Bone marrow (tissue), 2 donors: ENCODE results near the gene NRTN.
"Not testable (repeated sequence)": the region's sequence is repeated elsewhere in the genome, so short reads cannot be mapped to it uniquely, and the experiment has no call there.

Experiments
- DNase-seq, 2 donors: peaks; one replicate each; lab custom pipeline; 2025; lab: John Stamatoyannopoulos, UW

The NRTN gene, protein sequence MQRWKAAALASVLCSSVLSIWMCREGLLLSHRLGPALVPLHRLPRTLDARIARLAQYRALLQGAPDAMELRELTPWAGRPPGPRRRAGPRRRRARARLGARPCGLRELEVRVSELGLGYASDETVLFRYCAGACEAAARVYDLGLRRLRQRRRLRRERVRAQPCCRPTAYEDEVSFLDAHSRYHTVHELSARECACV

DNA sequence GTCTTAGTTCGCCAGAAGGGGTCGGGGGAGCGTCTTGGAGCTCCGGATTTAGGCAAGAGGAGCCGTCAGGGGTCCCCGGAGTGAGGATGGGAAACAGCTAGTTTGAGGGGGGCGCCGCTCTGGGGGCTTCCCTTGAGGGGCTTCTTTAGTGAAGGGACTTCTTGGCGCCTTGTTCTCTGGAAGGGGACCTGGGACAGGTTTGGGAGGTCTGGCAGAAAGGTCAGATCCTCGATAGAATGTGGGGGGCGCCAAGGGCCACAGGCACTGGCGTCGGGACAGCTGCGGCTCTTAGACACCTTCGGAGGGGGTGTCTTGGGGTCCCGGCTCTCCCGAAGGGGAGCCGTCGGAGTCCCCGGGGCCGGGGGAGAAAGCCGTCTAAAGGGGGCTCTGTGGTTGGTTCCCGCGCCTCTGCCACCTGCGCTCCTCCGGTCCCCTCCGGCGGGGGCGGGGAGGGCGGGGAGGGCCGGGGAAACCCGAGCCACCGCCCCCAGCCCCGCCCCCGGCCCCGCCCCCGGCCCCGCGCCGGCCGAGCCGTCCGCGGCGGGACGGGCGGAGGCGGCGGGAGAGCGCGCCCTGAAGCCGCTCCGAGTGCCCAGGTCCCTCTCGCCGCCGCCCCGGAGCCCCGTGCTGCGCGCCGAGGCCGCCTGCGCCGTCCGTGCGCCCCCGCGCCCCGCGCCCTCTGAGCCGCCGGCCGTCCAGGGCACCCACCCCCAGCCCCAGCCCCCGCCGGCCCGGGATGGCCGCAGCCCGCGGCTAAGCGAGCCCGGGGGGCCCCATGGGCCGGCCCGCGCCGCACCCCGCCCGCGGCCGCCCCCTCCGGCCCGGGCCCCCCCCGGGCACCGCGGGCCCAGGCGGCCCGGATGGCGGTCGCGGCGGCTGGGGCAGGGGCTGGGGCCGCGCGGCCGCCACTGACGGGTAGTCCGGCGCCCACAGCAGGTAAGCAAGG is at the start of gene NRTN:
Gene NRTN (plus strand): TSS at position 552 of the 946 bp plus-strand sequence. CDS start 19,099 bp downstream, outside the sequence.
- DNase-seq: no peak

DNA sequence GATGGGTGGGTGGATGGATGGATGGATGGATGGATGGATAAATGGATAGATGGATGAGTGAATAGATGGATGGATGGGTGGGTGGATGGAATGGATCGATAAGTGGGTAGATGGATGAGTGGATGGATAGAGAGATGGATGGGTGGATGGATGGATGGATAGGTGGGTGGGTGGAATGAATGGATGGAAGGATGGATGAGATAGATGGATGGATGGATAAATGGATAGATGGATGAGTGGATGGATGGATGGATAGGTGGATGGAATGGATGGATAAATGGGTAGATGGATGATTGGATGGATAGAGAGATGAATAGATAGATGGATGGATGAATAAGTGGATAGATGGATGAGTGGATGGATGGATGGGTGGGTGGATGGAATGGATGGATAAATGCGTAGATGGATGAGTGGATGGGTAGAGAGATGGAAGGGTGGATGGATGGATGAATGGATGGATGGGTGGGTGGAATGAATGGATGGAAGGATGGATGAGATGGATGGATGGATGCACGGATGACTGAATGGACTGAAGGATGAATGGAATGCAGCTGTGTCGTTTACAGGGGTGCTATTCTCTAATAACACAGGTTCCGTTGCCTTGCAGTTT is 42.2 kb upstream of the NRTN start:
- no peak for DNase-seq

DNA sequence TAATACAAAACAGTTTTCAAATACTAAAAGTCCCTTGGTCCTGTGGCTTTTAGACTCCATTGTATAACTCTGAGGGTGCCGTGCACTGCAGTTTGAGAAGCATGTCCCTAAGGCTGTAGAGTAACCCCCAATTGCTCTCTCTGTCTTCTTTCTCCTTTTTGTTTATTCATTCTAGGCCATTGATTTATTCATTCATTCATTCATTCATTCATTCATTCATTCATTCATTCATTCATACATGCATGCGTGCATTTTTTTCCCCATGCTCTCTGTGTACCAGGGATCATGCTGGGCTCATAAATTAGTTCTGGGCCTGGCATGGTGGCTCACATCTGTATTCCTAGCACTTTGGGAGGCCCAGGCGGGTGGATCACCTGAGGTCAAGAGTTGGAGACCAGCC is 39.6 kb upstream of the NRTN start:
- no peak for DNase-seq

DNA sequence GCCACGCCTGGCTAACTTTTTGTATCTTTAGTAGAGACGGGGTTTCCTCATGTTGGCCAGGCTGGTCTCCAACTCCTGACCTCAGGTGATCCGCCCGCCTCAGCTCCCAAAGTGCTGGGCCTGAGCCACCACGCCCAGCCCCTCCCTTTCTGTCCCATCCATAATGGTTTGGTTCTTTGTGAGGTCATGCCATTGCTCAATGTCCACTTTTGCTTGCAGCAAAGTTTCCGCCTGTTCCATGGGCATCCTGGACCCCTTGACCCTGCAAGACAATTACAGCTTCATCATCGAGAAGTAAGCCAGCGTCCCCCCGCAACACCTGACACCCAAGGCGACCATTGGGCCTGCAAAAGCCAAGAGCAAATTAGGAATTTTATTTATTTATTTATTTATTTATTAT is 36.9 kb upstream of the NRTN start:
- no peak for DNase-seq

DNA sequence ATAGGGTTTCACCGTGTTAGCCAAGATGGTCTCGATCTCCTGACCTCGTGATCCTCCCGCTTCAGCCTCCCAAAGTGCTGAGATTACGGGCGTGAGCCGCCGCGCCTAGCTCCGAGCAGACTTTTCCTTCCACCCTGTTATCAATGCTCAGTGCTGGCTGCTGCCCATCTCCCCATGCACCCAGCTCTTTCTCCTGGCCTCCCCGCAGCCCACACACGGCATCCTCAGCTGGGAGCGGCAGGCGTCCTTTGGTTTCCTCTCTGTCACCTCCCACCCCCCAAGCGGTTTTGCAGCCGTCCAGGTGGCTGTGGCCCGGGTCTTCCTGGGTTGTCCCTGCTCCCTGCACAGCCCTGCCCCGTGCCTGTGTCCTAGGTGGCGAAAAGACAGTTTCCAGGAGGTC is 32.5 kb upstream of the NRTN start:
- no peak for DNase-seq

DNA sequence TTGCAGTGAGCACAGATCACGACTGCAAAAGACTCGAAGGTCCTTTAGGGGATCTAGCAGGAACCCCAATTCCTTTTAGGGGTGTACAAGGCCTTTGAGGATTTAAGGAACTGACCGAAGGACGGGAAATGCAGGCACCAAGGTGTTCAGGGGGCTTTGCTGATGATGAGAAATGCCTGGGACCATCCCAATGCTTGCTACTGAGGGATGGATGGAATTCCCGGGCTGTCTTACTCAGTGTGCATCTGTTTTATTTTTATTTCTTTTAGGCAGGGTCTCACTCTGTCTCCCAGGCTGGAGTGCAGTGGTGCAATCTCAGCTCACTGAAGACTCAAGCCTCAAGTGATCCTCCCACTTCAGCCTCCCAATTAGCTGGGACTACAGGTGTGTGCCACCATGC is 31.6 kb upstream of the NRTN start:
- DNase-seq: no peak

DNA sequence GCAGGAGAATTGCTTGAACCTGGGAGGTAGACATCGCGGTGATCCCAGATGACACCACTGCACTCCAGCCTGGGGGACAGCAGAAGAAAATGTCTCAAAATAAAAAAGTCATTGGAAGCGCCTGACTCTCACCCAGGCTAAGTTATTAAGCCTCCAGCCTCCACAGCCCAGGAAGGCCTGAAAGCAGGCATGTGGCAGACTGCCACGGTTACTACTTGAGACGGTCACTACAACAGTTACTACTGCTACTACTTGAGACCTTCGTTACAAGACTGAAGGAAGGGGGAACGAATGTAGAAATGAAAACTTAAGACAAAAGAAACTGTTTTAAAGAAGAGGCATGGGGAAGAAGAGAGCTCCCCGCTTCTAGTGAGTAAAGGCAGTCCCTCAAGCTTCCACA is 29.9 kb upstream of the NRTN start:
- DNase-seq: no peak

DNA sequence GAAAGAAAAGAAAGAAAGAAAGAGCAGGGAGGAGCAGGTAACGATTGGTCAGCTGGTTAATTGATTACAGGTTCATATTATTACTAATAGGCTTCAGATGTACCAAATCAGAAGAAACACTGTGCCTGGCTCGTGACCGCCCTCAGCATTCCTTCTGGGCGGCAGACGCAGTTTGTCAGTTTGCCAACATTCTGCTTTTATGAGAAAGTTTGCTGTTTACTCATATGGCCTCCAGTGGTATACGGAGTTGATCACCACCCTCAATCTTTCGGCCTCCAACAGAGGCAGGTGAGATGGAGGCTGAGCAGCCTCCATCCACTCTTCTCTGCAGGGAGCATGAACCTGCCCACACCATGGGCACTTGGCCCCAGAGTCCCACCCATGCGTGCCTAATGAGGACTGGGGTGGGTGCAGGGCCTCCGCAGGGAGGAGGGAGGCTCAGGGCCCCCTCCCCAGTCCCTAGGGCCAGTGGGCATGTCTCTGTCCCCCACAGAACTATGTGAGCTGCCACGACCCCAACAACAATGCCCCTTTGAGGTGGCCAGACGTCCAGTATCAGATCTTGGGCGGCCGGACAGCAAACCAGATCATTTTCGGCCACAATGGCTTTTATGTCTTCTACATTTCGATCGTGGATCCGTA is 29.1 kb upstream of the NRTN start:
- DNase-seq: no peak

DNA sequence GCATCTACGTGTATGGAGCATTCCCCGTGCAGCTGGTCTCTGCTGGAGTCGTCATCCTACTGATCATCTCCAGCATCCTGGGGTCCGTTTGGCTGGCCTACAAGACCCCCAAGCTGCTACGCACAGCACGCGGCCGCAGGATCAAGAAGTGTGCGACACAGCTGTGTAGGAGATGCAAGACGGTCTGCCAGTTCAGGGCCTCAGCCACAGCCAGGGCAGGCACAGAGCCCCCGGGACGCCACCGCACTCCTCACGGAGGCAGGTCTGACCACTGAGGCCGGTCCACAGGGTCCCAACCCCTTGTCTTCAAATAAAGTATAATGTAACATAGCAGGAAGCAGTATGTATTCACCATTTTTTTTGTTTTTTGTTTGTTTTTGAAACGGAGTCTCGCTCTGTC is 26.5 kb upstream of the NRTN start:
- no peak for DNase-seq

DNA sequence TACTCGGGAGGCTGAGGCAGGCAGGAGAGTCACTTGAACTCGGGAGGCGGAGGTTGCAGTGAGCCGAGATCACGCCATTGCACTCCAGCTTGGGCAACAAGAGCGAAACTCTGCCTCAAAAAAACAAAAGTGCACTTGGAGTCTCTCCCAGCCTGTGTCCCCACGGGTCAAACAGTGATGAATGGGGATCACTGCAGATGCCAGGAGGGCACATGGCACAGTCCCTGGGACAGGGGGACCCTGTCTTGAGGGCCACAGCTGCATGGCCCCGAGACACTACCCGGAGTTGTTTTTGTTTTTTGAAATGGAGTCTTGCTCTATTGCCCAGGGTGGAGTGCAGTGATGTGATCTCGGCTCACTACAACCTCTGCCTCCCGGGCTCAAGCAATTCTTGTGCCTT is 24.0 kb upstream of the NRTN start:
- not testable (repeated sequence) for DNase-seq

DNA sequence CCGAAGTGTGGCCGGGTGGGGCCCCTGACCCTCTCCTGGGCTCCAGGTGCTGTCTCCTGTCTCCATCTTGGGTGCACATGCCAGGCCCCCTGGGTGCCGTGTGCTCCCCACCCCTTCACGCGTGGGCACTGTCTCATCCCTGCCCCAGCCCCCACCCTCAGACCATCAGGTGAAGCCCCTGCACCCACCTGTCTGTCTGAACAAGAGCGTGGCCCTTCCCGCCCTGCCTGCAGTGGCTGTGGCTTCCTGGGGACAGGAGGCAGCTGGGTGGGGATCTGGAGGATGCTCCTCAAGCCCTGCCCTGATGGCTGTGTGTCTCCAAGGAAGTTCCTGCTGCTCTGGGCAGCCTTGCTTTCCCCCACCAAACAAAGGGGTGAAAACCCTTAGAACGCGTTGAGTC is 22.5 kb upstream of the NRTN start:
- no peak for DNase-seq

DNA sequence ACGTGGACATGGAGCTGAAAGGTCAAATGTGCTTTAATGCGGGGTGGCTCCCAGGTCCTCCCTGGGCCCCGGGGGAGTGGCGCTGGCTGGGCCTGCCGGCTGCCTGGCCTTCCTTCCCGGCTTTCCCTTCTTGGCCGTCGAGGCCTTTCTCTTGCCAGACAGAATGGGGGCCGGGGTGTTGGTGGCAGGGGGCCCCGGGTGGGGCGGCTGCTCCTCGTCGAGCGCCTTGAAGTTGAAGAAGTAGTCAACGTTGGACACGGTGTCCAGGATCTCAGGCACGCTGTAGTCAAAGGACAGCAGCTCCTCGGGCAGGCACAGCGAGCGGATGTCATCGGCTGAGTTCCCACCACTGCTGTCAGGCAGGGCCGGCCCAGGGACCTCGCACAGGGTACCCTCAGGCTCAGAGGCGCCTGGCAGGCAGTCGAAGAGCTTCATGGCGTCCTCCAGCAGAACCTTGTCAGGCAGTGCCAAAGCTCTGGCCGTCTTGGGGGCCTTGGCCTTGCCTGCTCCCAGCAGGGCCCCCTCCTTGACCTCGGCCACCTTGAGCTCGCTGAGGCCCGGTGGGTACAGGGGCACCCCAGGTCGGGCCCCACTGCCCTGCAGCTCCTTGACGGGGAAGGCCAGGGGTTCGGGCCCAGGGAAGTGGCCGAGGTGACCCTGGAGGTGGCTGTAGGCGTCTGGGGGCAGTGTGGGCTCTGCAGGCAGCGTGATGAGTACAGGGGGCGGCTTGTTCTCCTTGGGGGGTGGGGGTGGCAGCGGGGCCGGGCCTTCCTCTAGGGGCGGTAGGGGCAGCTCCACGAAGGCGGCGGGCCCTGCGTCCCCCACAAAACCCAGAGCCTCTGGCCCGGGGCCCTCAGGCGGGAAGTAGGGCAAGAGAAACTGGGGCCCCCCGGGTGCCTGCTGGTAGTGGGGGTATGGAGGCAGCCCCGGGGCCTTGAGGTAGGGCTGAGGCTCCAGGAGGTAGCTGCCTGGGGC is 21.6 kb upstream of the NRTN start:
- DNase-seq: no peak

DNA sequence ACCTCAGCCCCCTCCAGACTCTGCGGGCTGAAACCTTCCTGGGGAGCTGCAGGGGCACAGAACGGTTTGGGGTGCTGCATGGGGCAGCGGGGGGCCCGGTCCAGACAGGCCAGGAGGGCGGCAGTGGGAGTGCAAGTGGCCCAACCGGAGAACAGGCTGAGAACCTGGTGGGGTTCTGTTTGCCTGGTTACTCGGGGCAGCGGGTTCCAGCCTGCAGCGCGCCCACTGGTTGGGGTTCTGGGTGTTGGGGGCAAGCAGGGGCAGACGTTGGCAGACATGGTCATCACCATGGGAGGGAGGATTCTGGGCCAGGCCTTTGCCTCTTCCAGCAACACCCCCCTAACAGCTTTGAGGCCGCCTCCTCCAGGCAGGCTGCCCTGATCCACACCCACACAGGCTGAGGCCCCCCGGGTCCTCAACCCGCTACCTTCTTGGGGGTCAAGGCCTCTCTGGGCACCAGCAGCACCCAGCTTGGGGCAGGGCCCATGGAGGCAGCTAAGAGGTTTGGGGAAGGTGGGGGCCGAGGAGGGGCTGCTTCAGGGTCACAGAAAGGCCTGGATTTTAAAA is 20.2 kb upstream of the NRTN start, which contains the start of gene PRR22:
Gene PRR22 (minus strand): TSS at position 166 of the 567 bp plus-strand sequence. CDS start 86 bp downstream, at position 80.
- DNase-seq: no peak

DNA sequence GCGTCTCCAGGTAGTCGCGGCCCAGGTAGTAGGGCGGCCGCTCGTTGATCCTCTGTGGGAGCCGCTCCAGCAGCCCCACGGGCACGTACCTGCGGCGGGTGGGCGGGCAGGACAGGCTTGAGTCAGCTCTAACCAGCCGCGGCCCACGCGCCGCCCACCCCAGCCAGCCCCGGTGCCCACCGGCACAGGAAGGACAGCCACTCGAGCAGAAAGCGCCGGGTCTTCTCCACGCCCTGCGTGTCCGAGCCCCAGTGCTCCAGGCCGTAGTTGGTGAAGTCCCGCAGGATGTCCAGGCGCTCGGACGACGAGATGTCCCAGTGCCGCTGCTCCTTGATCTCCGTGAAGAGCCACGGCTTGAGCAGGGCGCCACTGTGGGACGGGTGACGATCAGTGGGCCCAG is 19.4 kb upstream of the NRTN start:
- no peak for DNase-seq

DNA sequence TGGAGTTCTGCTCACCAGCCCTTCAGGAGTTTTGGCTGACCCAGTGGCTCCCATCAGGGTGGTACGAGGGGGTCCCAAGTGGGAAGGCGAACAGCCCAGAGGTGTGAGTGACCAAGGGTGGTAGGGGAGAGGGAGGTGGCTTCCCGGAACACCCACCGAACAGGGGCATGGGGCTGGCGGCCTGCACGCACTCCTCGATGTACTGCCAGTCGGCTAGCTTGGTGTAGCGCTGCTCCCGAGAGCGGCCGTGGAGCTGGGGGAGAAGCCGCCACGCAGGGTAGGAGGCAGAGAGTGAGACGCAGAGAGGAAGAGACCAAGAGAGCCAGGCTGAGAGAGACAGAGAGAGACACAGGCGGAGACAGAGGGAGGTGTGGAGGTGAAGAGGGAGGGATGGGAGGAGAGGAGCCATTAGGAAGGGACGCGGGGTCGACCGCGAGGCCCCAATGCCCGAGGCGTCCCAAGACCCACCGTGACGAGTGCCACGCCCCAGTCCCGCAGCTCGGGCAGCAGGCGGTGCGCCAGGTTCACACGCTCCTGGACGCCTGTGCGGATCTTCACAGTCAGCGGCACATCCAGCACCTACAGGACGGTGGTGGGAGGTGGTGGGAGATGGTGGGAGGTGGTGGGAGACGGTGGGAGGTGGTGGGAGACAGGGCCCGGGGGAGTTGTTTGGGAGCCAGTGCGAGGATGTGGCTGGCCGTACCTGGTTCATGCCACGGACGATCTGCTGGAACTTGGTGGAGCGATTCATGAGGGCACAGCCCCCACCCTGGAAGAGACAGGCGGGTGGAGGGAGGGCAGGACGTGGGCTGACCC is 18.1 kb upstream of the NRTN start:
- DNase-seq: no peak

DNA sequence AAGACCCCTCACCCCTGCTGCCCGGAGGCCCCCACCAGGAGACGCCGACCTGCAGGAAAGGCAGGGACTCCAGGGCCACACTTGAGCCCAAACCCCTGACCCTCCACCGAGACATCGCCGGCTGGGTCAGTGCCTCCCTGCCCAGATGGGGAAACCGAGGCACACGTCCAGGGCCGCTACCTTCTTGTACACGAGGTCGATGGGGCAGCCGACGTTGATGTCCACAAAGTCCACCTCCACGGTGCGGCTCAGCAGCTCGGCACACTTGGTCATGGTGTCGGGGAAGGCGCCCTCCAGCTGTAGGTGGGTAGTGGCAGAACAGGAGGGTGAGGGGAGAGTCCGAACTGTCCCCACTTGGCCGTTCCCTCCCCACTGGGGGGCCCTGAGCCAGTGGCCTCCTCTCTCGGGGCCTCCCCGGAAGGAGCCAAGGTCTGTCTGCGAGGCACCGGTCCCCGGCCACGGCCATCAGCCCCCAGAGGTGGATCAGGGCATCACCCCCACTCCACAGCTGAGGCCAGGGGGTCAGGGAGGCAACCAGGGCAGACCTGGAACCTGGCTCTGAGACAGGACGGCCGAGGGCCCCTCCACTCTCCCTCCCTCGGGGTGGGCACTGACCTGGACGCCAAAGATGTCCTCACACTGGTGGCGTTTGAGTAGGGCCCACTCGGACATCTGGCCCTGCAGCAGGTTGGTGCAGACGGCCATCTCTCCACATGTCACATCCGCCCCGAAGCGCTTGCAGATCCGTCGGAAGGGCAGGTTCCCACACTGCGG is 17.3 kb upstream of the NRTN start:
- no peak for DNase-seq

DNA sequence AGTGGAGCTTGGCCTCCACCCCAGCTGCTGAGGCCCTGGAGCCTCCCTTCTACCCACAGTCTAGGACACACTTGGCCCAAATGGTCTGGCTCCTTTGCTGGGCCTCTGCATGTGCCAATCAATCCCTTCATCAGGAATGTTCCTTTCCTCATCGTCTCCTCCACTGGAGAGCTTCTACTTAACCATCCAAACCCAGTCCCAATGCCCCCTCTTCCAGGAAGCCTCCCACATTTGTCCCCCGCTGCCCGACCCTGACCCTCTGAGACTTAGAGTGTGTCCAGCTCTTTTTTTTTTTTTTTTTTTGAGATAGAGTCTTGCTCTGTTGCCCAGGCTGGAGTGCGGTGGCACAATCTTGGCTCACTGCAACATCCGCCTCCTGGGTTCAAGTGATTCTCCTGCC is 16.4 kb upstream of the NRTN start:
- no peak for DNase-seq

DNA sequence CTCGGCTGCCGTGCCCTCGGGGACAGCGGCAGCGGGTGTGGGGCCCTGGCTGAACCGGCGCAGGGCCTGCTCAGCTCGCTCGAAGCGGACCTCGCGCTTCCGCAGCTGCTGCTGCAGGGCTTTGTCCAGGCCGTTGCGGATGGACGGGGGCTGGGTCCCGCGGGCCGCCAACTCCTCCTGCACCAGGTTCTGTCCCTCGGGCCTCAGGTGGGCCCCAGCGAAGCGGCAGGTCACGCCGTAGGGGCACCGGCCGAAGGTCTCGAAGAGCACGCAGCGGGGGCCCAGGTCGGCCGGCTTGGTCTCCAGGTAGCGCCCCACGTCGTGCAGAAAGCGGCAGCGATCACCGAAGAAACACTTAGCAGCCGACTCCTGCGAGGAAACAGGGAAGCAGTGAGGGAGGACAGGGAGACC is 15.5 kb upstream of the NRTN start:
- no peak for DNase-seq

DNA sequence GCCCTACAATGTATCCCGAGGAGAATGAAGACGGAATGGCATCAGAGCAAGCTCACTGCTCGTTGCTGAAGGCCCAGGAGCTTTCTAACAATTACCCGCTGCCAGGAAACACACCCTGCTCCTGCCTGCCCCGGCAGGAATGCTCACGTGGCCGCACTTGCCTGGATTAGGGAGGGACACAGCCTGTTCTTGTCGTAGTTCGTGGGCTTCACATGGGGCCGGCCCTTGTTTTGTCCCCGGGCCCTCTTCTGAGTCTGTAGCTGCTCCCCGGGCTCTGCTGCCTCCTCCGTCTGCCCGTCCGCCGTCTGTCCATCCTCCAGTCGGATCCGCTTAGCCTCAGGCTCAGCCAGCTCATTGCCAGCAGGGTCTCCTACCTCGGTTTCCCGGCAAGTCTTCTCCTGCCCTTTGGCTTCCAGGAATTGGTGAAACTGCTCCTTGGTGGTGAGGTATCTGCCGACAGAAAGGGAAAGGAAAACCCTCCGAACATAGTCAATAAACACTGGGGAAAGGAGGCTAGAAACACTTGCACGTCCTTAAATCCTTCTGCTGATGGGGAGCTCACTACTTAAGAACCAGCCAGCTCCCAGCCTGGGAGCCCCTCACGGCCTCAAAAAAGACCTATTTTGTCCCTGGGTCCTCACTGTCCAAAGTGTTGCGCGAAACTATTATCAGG is 14.8 kb upstream of the NRTN start:
- no peak for DNase-seq
